WI38 (cell line): Measurements from ENCODE around the gene RERE.

Experiments
- H3K4me3 ChIP-seq: 2 replicates; pipeline ENCODE4 v1.5.1; 2011; ENCODE audit warnings: low read depth, mild to moderate bottlenecking, control low read depth, low read length
- CTCF ChIP-seq: IDR thresholded peaks from 2 replicates; pipeline ENCODE4 v1.5.1; 2012; ENCODE audit warnings: low read depth, mild to moderate bottlenecking, control low read depth, low read length

The RERE gene

GRCh38 chr1:8679929-8680663 is 137.3 kb downstream of the RERE start:
- no peak overlapping the region for H3K4me3 ChIP-seq
- no peak for TF ChIP-seq CTCF

- no peak overlapping the region for H3K4me3 ChIP-seq
- TF ChIP-seq CTCF, result no peak
Measured at GRCh38 chr1:8679395-8679800, 138.0 kb downstream of the RERE start.

GRCh38 chr1:8678673-8679394 is 138.6 kb downstream of the RERE start:
- TF ChIP-seq CTCF, result no peak
- H3K4me3 ChIP-seq, result no peak overlapping the region

- no peak overlapping the region for H3K4me3 ChIP-seq
- no peak for TF ChIP-seq CTCF
Measured at GRCh38 chr1:8677782-8678181, 139.7 kb downstream of the RERE start.

- no peak overlapping the region for H3K4me3 ChIP-seq
- no peak for TF ChIP-seq CTCF
Measured at GRCh38 chr1:8676813-8677212, 140.6 kb downstream of the RERE start.

- TF ChIP-seq CTCF, result no peak
Measured at GRCh38 chr1:8676072-8676471, 141.4 kb downstream of the RERE start.

GRCh38 chr1:8674912-8675311 is 142.5 kb downstream of the RERE start:
- no peak for TF ChIP-seq CTCF
- H3K4me3 ChIP-seq, result no peak overlapping the region

More at GRCh38 chr1:8676072-8676471, 141.4 kb downstream of the RERE start:
- H3K4me3 ChIP-seq, result no peak overlapping the region
